Neutrophil (primary cell): ENCODE data around the gene KLHL29.

Source experiments
- H3K27ac ChIP-seq: fragments of 200-600 bp; sonication (generic); 2 replicates; pipeline ENCODE4 v1.5.1; 2016; ENCODE audit warnings: mild to moderate bottlenecking, moderate library complexity
- H3K27me3 ChIP-seq: fragments of 200-600 bp; sonication (generic); 2 replicates; pipeline ENCODE4 v1.6.0; 2016; ENCODE audit warnings: mild to moderate bottlenecking
- H3K36me3 ChIP-seq: fragments of 200-600 bp; sonication (generic); 2 replicates; pipeline ENCODE4 v1.5.1; 2017
- H3K4me1 ChIP-seq, 2 experiments: fragments of 200-600 bp in 1 of 2; sonication (generic) in 1 of 2; 1 replicate in 1 of 2; 2 replicates in 1 of 2; pipeline versions ENCODE4 v1.5.1 to v1.6.1; 2013 to 2016; ENCODE audit warnings: low read depth in 1 of 2, low read length in 1 of 2, mild to moderate bottlenecking in 1 of 2, moderate library complexity in 1 of 2; ENCODE audit not compliant: control insufficient read depth in 1 of 2, insufficient read depth in 1 of 2
- H3K4me3 ChIP-seq, 2 experiments: fragments of 200-600 bp in 1 of 2; sonication (generic) in 1 of 2; 1 replicate in 1 of 2; 2 replicates in 1 of 2; pipeline ENCODE4 v1.5.1; 2013 to 2016; ENCODE audit warnings: low read depth in 1 of 2, low read length in 1 of 2, mild to moderate bottlenecking in 1 of 2, moderate library complexity in 1 of 2
- H3K9me3 ChIP-seq: fragments of 200-600 bp; sonication (generic); 2 replicates; pipeline ENCODE4 v1.5.1; 2016
- CTCF ChIP-seq: fragments of 200-600 bp; sonication (generic); IDR thresholded peaks from 2 replicates; pipeline ENCODE4 v1.5.1; 2016; ENCODE audit warnings: antibody characterized with exemption

Gene KLHL29

GRCh38 chr2:23565374-23565773 is 180.4 kb downstream of the KLHL29 start:
- Histone ChIP-seq H3K4me3 (no peak overlapping the region), H3K27ac (no peak overlapping the region), H3K4me1 (no peaks in the 10 kb centered on the region), H3K27me3 (peaks cover 17% of the 10 kb centered on the region), H3K36me3 (no peaks in the 10 kb centered on the region), H3K9me3 (no peaks in the 10 kb centered on the region)
- TF ChIP-seq CTCF: no peak

DNA sequence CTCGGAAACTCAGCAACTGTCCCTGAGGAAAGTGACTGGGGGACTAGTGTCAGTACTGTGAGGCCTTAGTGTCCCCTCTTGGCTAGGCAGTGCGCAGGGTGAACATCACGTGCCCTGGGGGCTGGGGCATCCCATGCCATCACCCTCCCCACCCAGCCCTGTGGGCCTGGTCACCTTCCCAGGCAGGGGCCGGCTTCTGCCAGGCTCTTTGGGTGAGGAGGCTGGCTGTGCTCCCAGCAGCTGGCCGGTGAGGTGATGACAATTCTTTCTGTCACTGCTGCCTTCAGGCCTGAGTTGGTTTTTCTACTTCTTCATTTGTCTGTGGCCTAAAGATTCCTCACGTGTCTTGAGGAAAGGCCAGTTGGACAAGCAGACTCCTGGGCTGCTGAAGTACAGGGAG is 180.8 kb downstream of the KLHL29 start:
- Histone ChIP-seq H3K36me3 (no peaks in the 10 kb centered on the region), H3K4me1 (no peaks in the 10 kb centered on the region), H3K27ac (no peak overlapping the region), H3K9me3 (no peaks in the 10 kb centered on the region), H3K4me3 (no peak overlapping the region), H3K27me3 (peaks cover 21% of the 10 kb centered on the region)
- TF ChIP-seq CTCF: no peak

- Histone ChIP-seq H3K27me3 (peaks cover 25% of the 10 kb centered on the region), H3K9me3 (no peaks in the 10 kb centered on the region), H3K36me3 (no peaks in the 10 kb centered on the region), H3K27ac (no peak overlapping the region), H3K4me3 (no peak overlapping the region), H3K4me1 (no peaks in the 10 kb centered on the region)
- TF ChIP-seq CTCF: no peak
Measured at GRCh38 chr2:23566241-23567142, 181.5 kb downstream of the KLHL29 start.

DNA sequence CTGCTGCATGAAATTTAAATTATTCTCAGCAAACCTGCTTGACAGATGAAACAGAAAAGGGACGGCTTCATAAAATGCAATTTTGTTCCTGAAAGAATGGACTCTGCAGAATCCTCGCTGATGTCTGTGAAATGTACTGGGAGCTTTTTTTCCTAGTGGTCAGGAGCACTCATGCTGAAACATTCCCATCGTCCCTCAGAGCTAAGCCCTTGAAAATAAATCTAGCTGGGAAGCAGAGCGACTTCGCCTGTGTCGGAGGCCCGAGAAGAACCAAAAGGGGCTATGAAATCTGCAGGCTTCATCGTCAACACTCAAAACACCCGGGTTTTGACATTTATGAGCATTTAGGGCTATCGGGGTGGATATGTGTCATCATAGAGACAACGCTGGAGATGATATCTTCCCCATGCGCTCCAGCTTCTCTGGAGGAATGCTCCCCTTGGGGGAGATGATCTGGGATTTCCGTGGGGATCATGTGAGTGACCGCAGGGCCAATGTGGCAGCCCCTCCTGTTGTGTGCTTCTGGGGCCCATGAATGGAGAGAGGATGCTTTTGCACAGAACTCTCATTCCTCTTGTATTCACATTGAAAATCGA is 182.3 kb downstream of the KLHL29 start:
- H3K4me3 ChIP-seq: no peak overlapping the region
- peaks cover 25% of the 10 kb centered on the region for H3K27me3 ChIP-seq
- no peaks in the 10 kb centered on the region for H3K9me3 ChIP-seq
- no peak for TF ChIP-seq CTCF
- no peak overlapping the region for H3K27ac ChIP-seq
- no peaks in the 10 kb centered on the region for H3K36me3 ChIP-seq
- H3K4me1 ChIP-seq: no peaks in the 10 kb centered on the region

DNA sequence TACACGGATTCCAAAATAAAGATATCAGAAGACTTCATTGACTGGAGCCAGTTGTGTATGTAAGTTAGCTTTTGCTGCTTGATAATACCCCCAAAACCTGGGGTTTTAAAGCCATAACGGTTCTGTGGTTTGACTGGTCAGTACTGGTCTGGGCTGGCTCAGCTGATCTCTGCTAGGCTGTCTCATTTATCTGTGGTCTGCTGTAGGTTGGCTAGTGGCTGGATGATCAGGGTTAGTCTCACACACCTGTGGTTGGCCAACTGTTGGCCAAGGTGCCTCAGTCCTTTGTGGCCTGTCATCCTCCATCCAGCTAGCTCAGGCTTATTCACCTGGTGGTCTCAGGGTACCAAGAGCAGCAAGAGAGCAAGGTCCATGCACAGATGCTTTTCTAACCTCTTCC is 183.2 kb downstream of the KLHL29 start:
- Histone ChIP-seq H3K4me1 (no peaks in the 10 kb centered on the region), H3K4me3 (no peak overlapping the region), H3K9me3 (no peaks in the 10 kb centered on the region), H3K36me3 (no peaks in the 10 kb centered on the region), H3K27me3 (peaks cover 25% of the 10 kb centered on the region), H3K27ac (no peak overlapping the region)
- TF ChIP-seq CTCF: no peak
